Middle frontal gyrus (tissue), 1 donor: ENCODE data around the gene LTF.

Experiments used
- DNase-seq: peaks from one replicate; pipeline ENCODE4 v3.0.0-alpha.2; 2015; ENCODE audit warnings: low spot score; ENCODE audit errors: extremely low spot score

The LTF gene

GRCh38 chr3:46469680-46470357 lies 5.1 kb upstream of the LTF start:
- no peak for DNase-seq

- no peak for DNase-seq
These were observed 4.3 kb upstream of the LTF start for GRCh38 chr3:46468753-46469600.

GRCh38 chr3:46467562-46467961 lies 2.9 kb upstream of the LTF start:
- DNase-seq, result no peak

- no peak for DNase-seq
These were observed 2.2 kb upstream of the LTF start for GRCh38 chr3:46466871-46467403.

- no peak for DNase-seq
These were observed 1.6 kb upstream of the LTF start for GRCh38 chr3:46466273-46466672.

- no peak for DNase-seq
These were observed 453 bp upstream of the LTF start for GRCh38 chr3:46465196-46465520.

GRCh38 chr3:46463868-46464241 lies 850 bp downstream of the LTF start:
- DNase-seq, result no peak

GRCh38 chr3:46463120-46463867 lies 1.4 kb downstream of the LTF start:
- DNase-seq, result no peak

GRCh38 chr3:46462511-46462910 lies 2.2 kb downstream of the LTF start:
- no peak for DNase-seq

GRCh38 chr3:46462111-46462510 lies 2.6 kb downstream of the LTF start:
- no peak for DNase-seq

GRCh38 chr3:46460051-46460450 lies 4.7 kb downstream of the LTF start:
- no peak for DNase-seq

GRCh38 chr3:46456118-46456517 lies 8.6 kb downstream of the LTF start:
- DNase-seq, result no peak

GRCh38 chr3:46455231-46456115 lies 9.2 kb downstream of the LTF start:
- DNase-seq, result no peak

GRCh38 chr3:46454606-46455005 lies 10.1 kb downstream of the LTF start:
- DNase-seq, result no peak

- DNase-seq, result no peak
These were observed 10.5 kb downstream of the LTF start for GRCh38 chr3:46454209-46454595.

GRCh38 chr3:46453526-46454208 lies 11.0 kb downstream of the LTF start:
- DNase-seq, result no peak

- DNase-seq, result no peak
These were observed 14.8 kb downstream of the LTF start for GRCh38 chr3:46449755-46450552.

GRCh38 chr3:46448721-46449120 lies 16.0 kb downstream of the LTF start:
- no peak for DNase-seq

- DNase-seq, result no peak
These were observed 17.3 kb downstream of the LTF start for GRCh38 chr3:46447228-46447985.
